Skin of body (tissue), 2 donors: Measurements from ENCODE around the gene NPLOC4. TPM values are rescaled to one million over a fixed set of nuclear protein-coding genes. Genes with fewer than 3 reads are reported as not detected.
"Not testable (repeated sequence)": the region's sequence is repeated elsewhere in the genome, so short reads cannot be mapped to it uniquely, and the experiment has no call there.

Experiments
- DNase-seq: peaks from one replicate; lab custom pipeline; 2025; lab: John Stamatoyannopoulos, UW
- total RNA-seq: library from RNA; depleted of rRNA; stranded (reverse); fragments of >200 nt; gene quantifications from one replicate; pipeline ENCODE4 v1.2.3, GENCODE V29; 2014

NPLOC4 gene
- total RNA-seq = 35.4 TPM

- peak; percentile 68 for DNase-seq
Measured at GRCh38 chr17:81636505-81637288, at the start of gene NPLOC4, which contains the start of gene TSPAN10. NPLOC4 (minus strand) TSS chr17:81637112; CDS start chr17:81636930, 182 bp downstream. TSPAN10 (plus strand) TSS chr17:81637196; CDS start chr17:81642413, 5,217 bp downstream.

GRCh38 chr17:81686614-81687013, 49.7 kb upstream of the NPLOC4 start:
- DNase-seq = no peak

GRCh38 chr17:81685108-81685507, 48.2 kb upstream of the NPLOC4 start:
- DNase-seq = no peak

- no peak for DNase-seq
Measured at GRCh38 chr17:81684442-81684911, 47.6 kb upstream of the NPLOC4 start.

- DNase-seq = peak; percentile 99
Measured at GRCh38 chr17:81683584-81684441, 46.9 kb upstream of the NPLOC4 start, which contains the start of the genes ARL16 and HGS. ARL16 (minus strand) TSS chr17:81683797; CDS start chr17:81683753, 44 bp downstream. HGS (plus strand) TSS chr17:81684011; CDS start chr17:81684067, 56 bp downstream.

- DNase-seq = no peak
Measured at GRCh38 chr17:81683208-81683583, 46.3 kb upstream of the NPLOC4 start.

GRCh38 chr17:81682565-81683207, 45.8 kb upstream of the NPLOC4 start:
- DNase-seq = no peak

- DNase-seq = no peak
Measured at GRCh38 chr17:81681672-81682071, 44.8 kb upstream of the NPLOC4 start.

- DNase-seq = no peak
Measured at GRCh38 chr17:81680150-81680549, 43.2 kb upstream of the NPLOC4 start.

- no peak for DNase-seq
Measured at GRCh38 chr17:81676906-81677305, 40.0 kb upstream of the NPLOC4 start.

- DNase-seq = not testable (repeated sequence)
Measured at GRCh38 chr17:81675515-81676221, 38.8 kb upstream of the NPLOC4 start.

GRCh38 chr17:81673561-81674258, 36.8 kb upstream of the NPLOC4 start:
- DNase-seq = no peak

- no peak for DNase-seq
Measured at GRCh38 chr17:81672954-81673353, 36.0 kb upstream of the NPLOC4 start.

GRCh38 chr17:81672504-81672903, 35.6 kb upstream of the NPLOC4 start:
- no peak for DNase-seq

GRCh38 chr17:81667754-81668153, 30.8 kb upstream of the NPLOC4 start:
- no peak for DNase-seq

GRCh38 chr17:81666342-81667191, 29.7 kb upstream of the NPLOC4 start, which contains the start of the genes CCDC137 and OXLD1:
CCDC137 (plus strand) TSS chr17:81666737; CDS start chr17:81666767, 30 bp downstream.
OXLD1 (minus strand) TSS chr17:81666605; CDS start chr17:81666577, 28 bp downstream.
- DNase-seq = peak; percentile 94

- DNase-seq = no peak
Measured at GRCh38 chr17:81666092-81666341, 29.1 kb upstream of the NPLOC4 start.

GRCh38 chr17:81665205-81666091, 28.5 kb upstream of the NPLOC4 start:
- DNase-seq = no peak
